Right lobe of liver (tissue), 6 donors: ENCODE data around the gene CFAP92. TPM values are rescaled to one million over a fixed set of nuclear protein-coding genes. Genes with fewer than 3 reads are reported as not detected.
A peak's percentile ranks its signal among the peaks of the same experiment; 100 is the strongest.

Experiments
- ATAC-seq, 4 donors: fragments of 200-7000 bp; cut with Tn5 transposase; one replicate each; pipeline ENCODE4 v1.9.1; 2020; ENCODE audit warnings: mild to moderate bottlenecking in 4 of 4, moderate library complexity in 4 of 4
- DNase-seq, 3 donors: peaks; one replicate each; pipeline ENCODE4 v3.0.0-alpha.2; 2020
- H3K27ac ChIP-seq, 3 donors: fragments of 200-600 bp; one replicate each; pipeline ENCODE4 v1.8.0; 2022
- H3K27me3 ChIP-seq, 2 donors: fragments of 200-600 bp; one replicate each; pipeline ENCODE4 v1.8.0; 2022
- H3K36me3 ChIP-seq, 4 donors: fragments of 200-600 bp; sonication (generic) in 1 of 4; one replicate each; pipeline versions ENCODE4 v1.5.1 to v1.8.0; 2017 to 2022; ENCODE audit warnings: control low read depth in 1 of 4
- H3K4me1 ChIP-seq, 4 donors: fragments of 200-600 bp; sonication (generic) in 1 of 4; one replicate each; pipeline versions ENCODE4 v1.5.1 to v1.8.0; 2017 to 2022; ENCODE audit warnings: control low read depth in 1 of 4
- H3K4me3 ChIP-seq, 3 donors: fragments of 200-600 bp; one replicate each; pipeline ENCODE4 v1.8.0; 2022
- H3K9me3 ChIP-seq, 4 donors: fragments of 200-600 bp; sonication (generic) in 1 of 4; one replicate each; pipeline versions ENCODE4 v1.5.1 to v1.8.0; 2017 to 2022; ENCODE audit warnings: control low read depth in 1 of 4
- POLR2A ChIP-seq: fragments of 450-650 bp; IDR thresholded peaks from one replicate; pipeline ENCODE4 v1.6.1; 2017; ENCODE audit warnings: antibody characterized with exemption, mild to moderate bottlenecking
- WGBS: methylation state at CpG from one replicate; pipeline ENCODE4 v1.1.6; 2018; ENCODE audit warnings: low coverage, low lambda C conversion rate; ENCODE audit not compliant: insufficient coverage; ENCODE audit errors: missing lambda C conversion rate; 5-methylcytosine and 5-hydroxymethylcytosine counted together
- intact Hi-C, 2 donors: fragments of 100-400 bp; cut with DNase I; formaldehyde crosslinking; loops; one replicate each; pipeline versions ENCODE4 v1.11.2 to v1.14.1; 2022
- total RNA-seq, 6 experiments: library from RNA; depleted of rRNA in 2 of 6; stranded (reverse); fragments of >200 nt in 2 of 6; fragmentation: NEBNext Ultra II Directional in 3 of 6; extraction: Animal tissue kit (Norgen Biotek cat#: 25700) in 3 of 6; gene quantifications; one replicate each; pipeline versions ENCODE4 v1.1.0 to v1.2.4, GENCODE V29; 2016 to 2023
- TF ChIP-seq, protein P1 (sequence below), 4 donors: fragments of 200-600 bp in 3 of 4; fragments of 450-650 bp in 1 of 4; IDR thresholded peaks; one replicate each; pipeline versions ENCODE4 v1.5.1 to v1.8.0; 2016 to 2022; ENCODE audit warnings: antibody characterized with exemption in 4 of 4, mild to moderate bottlenecking in 2 of 4
- donor health status: DM: no; HTN: yes; CAD: no.
- donor health status: DM: no; HTN: no; CAD: no.
- donor health status: DM: no; HTN: no; CAD: no.
- donor health status: DM: no; HTN: yes; CAD: no.
- donor health status: DM: no; HTN: yes; CAD: no.

The CFAP92 gene
- total RNA-seq, 6 experiments from 2014 or later, result 0.05 to 0.21 (median 0.08) TPM; not detected in 2

- H3K4me3 ChIP-seq, result no peak overlapping the region
- no peak for ATAC-seq
- no peaks in the 10 kb centered on the region for H3K4me1 ChIP-seq
- H3K9me3 ChIP-seq, result no peaks in the 10 kb centered on the region
- H3K27me3 ChIP-seq, result no peaks in the 10 kb centered on the region
- no peak for DNase-seq
- TF ChIP-seq, protein P1, sequence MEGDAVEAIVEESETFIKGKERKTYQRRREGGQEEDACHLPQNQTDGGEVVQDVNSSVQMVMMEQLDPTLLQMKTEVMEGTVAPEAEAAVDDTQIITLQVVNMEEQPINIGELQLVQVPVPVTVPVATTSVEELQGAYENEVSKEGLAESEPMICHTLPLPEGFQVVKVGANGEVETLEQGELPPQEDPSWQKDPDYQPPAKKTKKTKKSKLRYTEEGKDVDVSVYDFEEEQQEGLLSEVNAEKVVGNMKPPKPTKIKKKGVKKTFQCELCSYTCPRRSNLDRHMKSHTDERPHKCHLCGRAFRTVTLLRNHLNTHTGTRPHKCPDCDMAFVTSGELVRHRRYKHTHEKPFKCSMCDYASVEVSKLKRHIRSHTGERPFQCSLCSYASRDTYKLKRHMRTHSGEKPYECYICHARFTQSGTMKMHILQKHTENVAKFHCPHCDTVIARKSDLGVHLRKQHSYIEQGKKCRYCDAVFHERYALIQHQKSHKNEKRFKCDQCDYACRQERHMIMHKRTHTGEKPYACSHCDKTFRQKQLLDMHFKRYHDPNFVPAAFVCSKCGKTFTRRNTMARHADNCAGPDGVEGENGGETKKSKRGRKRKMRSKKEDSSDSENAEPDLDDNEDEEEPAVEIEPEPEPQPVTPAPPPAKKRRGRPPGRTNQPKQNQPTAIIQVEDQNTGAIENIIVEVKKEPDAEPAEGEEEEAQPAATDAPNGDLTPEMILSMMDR (IDR thresholded peaks at IDR 0.05), result no peak
- TF ChIP-seq POLR2A, result no peak
- intact Hi-C loops, result no loop called here
- H3K27ac ChIP-seq, result no peak overlapping the region
- 70% methylated on average over 2 of the region's 2 CpGs for WGBS
- H3K36me3 ChIP-seq, result no peaks in the 10 kb centered on the region
Observed at GRCh38 chr3:128933922-128934253, 60.0 kb downstream of the CFAP92 start.

- intact Hi-C loops, result no loop called here
- H3K27ac ChIP-seq, result no peak overlapping the region
- WGBS, result 39% methylated on average over 3 of the region's 9 CpGs
- DNase-seq, result no peak
- no peaks in the 10 kb centered on the region for H3K4me1 ChIP-seq
- no peak overlapping the region for H3K4me3 ChIP-seq
- H3K36me3 ChIP-seq, result no peaks in the 10 kb centered on the region
- H3K27me3 ChIP-seq, result no peaks in the 10 kb centered on the region
- peak in 1 of 4 donors; percentile 25 for ATAC-seq
- TF ChIP-seq, protein P1 (IDR thresholded peaks at IDR 0.05), result no peak
- no peak for TF ChIP-seq POLR2A
- no peaks in the 10 kb centered on the region for H3K9me3 ChIP-seq
Observed at GRCh38 chr3:128933213-128933921, 60.5 kb downstream of the CFAP92 start.

DNA sequence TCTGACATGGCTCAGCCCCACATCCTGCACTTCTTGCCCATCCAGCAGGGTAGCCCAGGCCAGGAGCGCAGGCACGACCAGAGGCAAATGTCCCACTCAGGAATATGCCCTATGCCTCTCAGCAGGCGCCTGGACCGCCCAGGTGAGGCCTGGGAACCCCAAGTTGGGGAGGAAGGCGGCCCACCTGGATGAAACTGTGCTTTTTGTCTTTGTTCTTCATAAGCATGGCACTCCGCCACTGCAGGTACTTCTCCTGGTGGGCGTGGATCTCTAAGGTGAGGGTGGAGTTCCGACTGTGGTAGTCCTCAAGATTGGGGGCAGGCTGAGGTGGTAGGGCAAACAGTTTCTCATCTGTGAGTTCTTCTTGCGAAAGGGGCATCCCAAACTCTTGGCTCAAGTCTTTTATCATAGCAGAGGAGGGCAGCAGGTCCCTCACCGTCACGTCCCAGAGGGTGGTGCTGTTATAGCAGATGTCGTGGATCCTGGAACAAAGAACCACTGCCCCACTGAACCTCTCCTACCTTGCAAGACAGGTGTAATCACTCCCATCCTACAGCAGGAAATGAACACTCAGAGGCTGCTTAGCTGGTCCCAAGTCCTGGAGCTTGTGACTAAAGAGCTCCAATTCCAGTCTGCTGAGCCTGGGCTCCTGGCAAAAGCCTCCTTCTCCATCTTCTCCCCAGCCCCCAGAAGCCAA, 61.2 kb downstream of the CFAP92 start:
- whole genome bisulfite sequencing, result 40% methylated on average over 3 of the region's 12 CpGs
- Histone ChIP-seq H3K4me3 (no peak overlapping the region), H3K4me1 (no peaks in the 10 kb centered on the region), H3K36me3 (no peaks in the 10 kb centered on the region), H3K27ac (no peak overlapping the region), H3K9me3 (no peaks in the 10 kb centered on the region), H3K27me3 (no peaks in the 10 kb centered on the region)
- DNase-seq (no peak), ATAC-seq (peak in 1 of 4 donors; percentile 21)
- TF ChIP-seq, protein P1 (IDR thresholded peaks at IDR 0.05), result no peak
- no peak for TF ChIP-seq POLR2A
- intact Hi-C loops, result no loop called here

- TF ChIP-seq, protein P1 (IDR thresholded peaks at IDR 0.05), result no peak
- TF ChIP-seq POLR2A, result no peak
- Histone ChIP-seq H3K4me1 (no peaks in the 10 kb centered on the region), H3K36me3 (no peaks in the 10 kb centered on the region), H3K9me3 (no peaks in the 10 kb centered on the region), H3K4me3 (no peak overlapping the region), H3K27ac (no peak overlapping the region), H3K27me3 (no peaks in the 10 kb centered on the region)
- DNase-seq (no peak), ATAC-seq (no peak)
- intact Hi-C loops, result no loop called here
- 55% methylated on average over 7 of the region's 10 CpGs for WGBS
Observed at GRCh38 chr3:128931046-128931445, 62.8 kb downstream of the CFAP92 start.
